GM12878 (cell line): ENCODE results near the gene CACNA1D.

Source experiments
- HDAC2 ChIP-seq: fragments of 200-600 bp; sonication (generic); IDR thresholded peaks from 2 replicates; pipeline ENCODE4 v1.6.1; 2017
- NFXL1 ChIP-seq: fragments of 450-650 bp; IDR thresholded peaks from 2 replicates; pipeline ENCODE4 v1.6.1; 2017; ENCODE audit warnings: antibody characterized with exemption, mild to moderate bottlenecking, borderline replicate concordance
- SMAD1 ChIP-seq: fragments of 450-650 bp; IDR thresholded peaks from 2 replicates; pipeline ENCODE4 v1.6.1; 2018; ENCODE audit warnings: mild to moderate bottlenecking, low read depth; ENCODE audit not compliant: partially characterized antibody
- STAT3 ChIP-seq: IDR thresholded peaks from 2 replicates; pipeline ENCODE4 v1.6.1; 2011; ENCODE audit warnings: low read depth, low read length, improper control_type of control experiment

GRCh38 chr3:53820084-53820483, 325.7 kb downstream of the CACNA1D start:
- TF ChIP-seq HDAC2 (no peak), NFXL1 (no peak), STAT3 (no peak), SMAD1 (no peak)
